ENCODE measurements around the gene ZNF611. TPM values are rescaled to one million over a fixed set of nuclear protein-coding genes. Genes with fewer than 3 reads are reported as not detected.

Gene ZNF611
- total and polyA plus RNA-seq, 10 of the 15 experiments (the other 5 are each of a cell fraction or from before 2014, with no cell fraction given), result 1.4 to 16.8 (median 7.6) TPM

DNA sequence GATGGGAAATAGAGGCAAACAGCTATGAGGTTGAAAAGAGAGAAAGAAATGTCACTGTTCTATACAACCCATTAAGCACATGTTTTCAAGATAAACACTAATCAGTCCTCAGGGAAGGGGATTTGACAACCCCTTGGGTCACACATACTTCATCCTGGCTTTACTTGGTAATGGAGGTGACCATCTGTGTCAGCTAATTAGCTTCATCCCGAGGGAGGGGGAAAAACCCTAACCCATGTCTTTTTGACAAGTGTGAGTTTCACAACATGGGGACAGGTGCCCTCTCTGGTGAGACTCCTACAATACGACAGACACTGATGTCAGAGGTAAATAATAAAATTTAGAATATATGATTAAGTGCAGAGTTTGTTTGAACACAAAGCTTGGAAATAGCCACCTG is 43.1 kb downstream of the ZNF611 start (continued):
- TF ChIP-seq RUNX3 (IDR thresholded peaks at IDR 0.05; ENCODE audit: low read length) (no peak), BRCA1 (IDR thresholded peaks at IDR 0.05; ENCODE audit: low read depth, low read length) (no peak), IRF5 (IDR thresholded peaks at IDR 0.05; ENCODE audit: borderline replicate concordance) (0 out of 2 replicates have a peak, but pooled peaks have one; percentile 19), CBX3 (IDR thresholded peaks at IDR 0.05; ENCODE audit: borderline replicate concordance, low read depth) (no peak), SMARCA5 (IDR thresholded peaks at IDR 0.05) (no peak), SPI1 (IDR thresholded peaks at IDR 0.05; ENCODE audit: borderline replicate concordance, insufficient read depth, low read depth, low read length) (no peak), SMAD1 (IDR thresholded peaks at IDR 0.05; ENCODE audit: low read depth, partially characterized antibody) (no peak), TARDBP (IDR thresholded peaks at IDR 0.05; ENCODE audit: borderline replicate concordance) (no peak), JUNB (IDR thresholded peaks at IDR 0.05) (no peak), SMAD5 (IDR thresholded peaks at IDR 0.05; ENCODE audit: low read depth) (no peak), IRF4 (IDR thresholded peaks at IDR 0.05; ENCODE audit: low read depth, low read length) (no peak), BCLAF1 (IDR thresholded peaks at IDR 0.05) (no peak), PML (IDR thresholded peaks at IDR 0.05; ENCODE audit: low read length) (no peak), STAT3 (IDR thresholded peaks at IDR 0.05; ENCODE audit: low read depth, low read length) (no peak), SMC3 (IDR thresholded peaks at IDR 0.05; ENCODE audit: borderline replicate concordance, low read length) (no peak), PBX3 (IDR thresholded peaks at IDR 0.05; ENCODE audit: insufficient replicate concordance, low read depth, low read length) (peak; percentile 70), TAF1 (IDR thresholded peaks at IDR 0.05; ENCODE audit: borderline replicate concordance, low read depth, low read length) (no peak), EP300 (IDR thresholded peaks at IDR 0.05; ENCODE audit: borderline replicate concordance in 1 of 2, control insufficient read depth in 1 of 2, low read depth in 2 of 2, low read length in 2 of 2) (peak; percentile 26 to 81; a peak in 1 of 4 replicates), NFXL1 (IDR thresholded peaks at IDR 0.05; ENCODE audit: borderline replicate concordance) (no peak), SIN3A (IDR thresholded peaks at IDR 0.05; ENCODE audit: low read depth, low read length) (no peak), BACH1 (IDR thresholded peaks at IDR 0.05; ENCODE audit: borderline replicate concordance) (peak; percentile 89; the same call in 1 of the 2 replicates)
- TF ChIP-seq, protein P1, sequence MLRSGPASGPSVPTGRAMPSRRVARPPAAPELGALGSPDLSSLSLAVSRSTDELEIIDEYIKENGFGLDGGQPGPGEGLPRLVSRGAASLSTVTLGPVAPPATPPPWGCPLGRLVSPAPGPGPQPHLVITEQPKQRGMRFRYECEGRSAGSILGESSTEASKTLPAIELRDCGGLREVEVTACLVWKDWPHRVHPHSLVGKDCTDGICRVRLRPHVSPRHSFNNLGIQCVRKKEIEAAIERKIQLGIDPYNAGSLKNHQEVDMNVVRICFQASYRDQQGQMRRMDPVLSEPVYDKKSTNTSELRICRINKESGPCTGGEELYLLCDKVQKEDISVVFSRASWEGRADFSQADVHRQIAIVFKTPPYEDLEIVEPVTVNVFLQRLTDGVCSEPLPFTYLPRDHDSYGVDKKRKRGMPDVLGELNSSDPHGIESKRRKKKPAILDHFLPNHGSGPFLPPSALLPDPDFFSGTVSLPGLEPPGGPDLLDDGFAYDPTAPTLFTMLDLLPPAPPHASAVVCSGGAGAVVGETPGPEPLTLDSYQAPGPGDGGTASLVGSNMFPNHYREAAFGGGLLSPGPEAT (IDR thresholded peaks at IDR 0.05; ENCODE audit: low read depth), result peak; percentile 82
- TF ChIP-seq, protein P2, sequence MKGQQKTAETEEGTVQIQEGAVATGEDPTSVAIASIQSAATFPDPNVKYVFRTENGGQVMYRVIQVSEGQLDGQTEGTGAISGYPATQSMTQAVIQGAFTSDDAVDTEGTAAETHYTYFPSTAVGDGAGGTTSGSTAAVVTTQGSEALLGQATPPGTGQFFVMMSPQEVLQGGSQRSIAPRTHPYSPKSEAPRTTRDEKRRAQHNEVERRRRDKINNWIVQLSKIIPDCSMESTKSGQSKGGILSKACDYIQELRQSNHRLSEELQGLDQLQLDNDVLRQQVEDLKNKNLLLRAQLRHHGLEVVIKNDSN (IDR thresholded peaks at IDR 0.05; ENCODE audit: borderline replicate concordance, extremely low read length, insufficient read depth, low read depth, low read length), result no peak
